GM12878 (cell line): Measurements from ENCODE around the gene ZNF559.

Source experiments
- SUZ12 ChIP-seq: fragments of 200-600 bp; sonication (generic); IDR thresholded peaks from one replicate; pipeline ENCODE4 v1.6.1; 2018; ENCODE audit warnings: antibody characterized with exemption, mild to moderate bottlenecking; ENCODE audit not compliant: unreplicated experiment
- TF ChIP-seq, protein P1 (sequence below): fragments of 450-650 bp; IDR thresholded peaks from 2 replicates; pipeline ENCODE4 v1.6.1; 2018; ENCODE audit warnings: borderline replicate concordance, mild to moderate bottlenecking; ENCODE audit not compliant: partially characterized antibody
- TF ChIP-seq, protein P2 (sequence below): fragments of 450-650 bp; formaldehyde crosslinking; IDR thresholded peaks from 2 replicates; pipeline ENCODE4 v1.5.0; 2022; ENCODE audit warnings: mild to moderate bottlenecking, missing genetic modification characterization
- TF ChIP-seq, protein P3 (sequence below), 3 experiments: IDR thresholded peaks in 2 of 3; conservative IDR thresholded peaks in 1 of 3; 2 replicates each; pipeline ENCODE4 v1.5.1; 2011; ENCODE audit warnings: low read depth in 3 of 3, low read length in 3 of 3, mild to moderate bottlenecking in 3 of 3, control low read depth in 2 of 3, moderate library complexity in 2 of 3, inconsistent platforms in 1 of 3, mixed read lengths in 1 of 3; ENCODE audit not compliant: control insufficient read depth in 2 of 3, insufficient read depth in 1 of 3; ENCODE audit errors: extremely low read depth in 1 of 3

DNA sequence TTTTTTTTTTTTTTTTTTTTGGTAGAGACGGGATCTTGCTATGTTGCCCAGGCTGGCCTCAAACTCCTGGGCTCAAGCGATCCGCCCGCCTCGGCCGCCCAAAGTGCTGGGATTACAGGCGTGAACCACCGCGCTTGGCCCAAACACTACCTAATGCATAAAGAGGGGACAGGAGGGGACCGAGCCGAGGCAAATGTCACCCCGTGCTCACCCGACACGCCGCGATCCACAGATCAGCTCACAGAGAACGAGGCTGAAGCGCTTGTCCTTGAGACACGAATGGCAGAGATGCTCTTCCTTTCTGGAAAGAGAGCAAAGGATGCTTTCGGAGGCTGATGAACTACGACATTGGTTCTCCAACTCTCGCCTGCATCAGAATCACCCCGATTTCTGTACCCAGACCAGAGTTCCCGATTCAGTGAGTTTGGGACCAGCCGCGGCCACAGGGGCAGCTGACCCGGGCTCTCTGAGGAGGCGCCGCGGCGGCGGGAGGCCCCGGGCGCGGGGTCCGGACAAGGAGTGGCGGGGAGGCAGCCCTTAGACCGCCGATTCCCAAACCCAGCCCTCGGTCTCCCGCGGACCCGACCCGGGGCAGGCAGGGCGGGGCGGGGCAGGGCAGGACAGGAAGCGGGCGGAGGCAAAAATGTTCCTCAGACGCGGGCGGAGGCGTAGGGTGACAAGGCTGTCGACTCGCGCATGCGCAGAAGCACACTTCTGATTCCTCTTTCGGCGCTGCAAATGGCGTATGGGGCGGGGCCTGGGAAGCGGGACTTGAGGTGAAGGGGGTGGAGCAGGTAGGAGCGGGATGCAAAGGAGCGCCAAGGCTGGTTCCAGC, 14.6 kb upstream of the ZNF559 start, which contains the start of gene ZNF699:
- TF ChIP-seq, protein P1, sequence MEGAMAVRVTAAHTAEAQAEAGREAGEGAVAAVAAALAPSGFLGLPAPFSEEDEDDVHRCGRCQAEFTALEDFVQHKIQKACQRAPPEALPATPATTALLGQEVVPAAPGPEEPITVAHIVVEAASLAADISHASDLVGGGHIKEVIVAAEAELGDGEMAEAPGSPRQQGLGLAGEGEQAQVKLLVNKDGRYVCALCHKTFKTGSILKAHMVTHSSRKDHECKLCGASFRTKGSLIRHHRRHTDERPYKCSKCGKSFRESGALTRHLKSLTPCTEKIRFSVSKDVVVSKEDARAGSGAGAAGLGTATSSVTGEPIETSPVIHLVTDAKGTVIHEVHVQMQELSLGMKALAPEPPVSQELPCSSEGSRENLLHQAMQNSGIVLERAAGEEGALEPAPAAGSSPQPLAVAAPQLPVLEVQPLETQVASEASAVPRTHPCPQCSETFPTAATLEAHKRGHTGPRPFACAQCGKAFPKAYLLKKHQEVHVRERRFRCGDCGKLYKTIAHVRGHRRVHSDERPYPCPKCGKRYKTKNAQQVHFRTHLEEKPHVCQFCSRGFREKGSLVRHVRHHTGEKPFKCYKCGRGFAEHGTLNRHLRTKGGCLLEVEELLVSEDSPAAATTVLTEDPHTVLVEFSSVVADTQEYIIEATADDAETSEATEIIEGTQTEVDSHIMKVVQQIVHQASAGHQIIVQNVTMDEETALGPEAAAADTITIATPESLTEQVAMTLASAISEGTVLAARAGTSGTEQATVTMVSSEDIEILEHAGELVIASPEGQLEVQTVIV = no peak
- TF ChIP-seq, protein P2, sequence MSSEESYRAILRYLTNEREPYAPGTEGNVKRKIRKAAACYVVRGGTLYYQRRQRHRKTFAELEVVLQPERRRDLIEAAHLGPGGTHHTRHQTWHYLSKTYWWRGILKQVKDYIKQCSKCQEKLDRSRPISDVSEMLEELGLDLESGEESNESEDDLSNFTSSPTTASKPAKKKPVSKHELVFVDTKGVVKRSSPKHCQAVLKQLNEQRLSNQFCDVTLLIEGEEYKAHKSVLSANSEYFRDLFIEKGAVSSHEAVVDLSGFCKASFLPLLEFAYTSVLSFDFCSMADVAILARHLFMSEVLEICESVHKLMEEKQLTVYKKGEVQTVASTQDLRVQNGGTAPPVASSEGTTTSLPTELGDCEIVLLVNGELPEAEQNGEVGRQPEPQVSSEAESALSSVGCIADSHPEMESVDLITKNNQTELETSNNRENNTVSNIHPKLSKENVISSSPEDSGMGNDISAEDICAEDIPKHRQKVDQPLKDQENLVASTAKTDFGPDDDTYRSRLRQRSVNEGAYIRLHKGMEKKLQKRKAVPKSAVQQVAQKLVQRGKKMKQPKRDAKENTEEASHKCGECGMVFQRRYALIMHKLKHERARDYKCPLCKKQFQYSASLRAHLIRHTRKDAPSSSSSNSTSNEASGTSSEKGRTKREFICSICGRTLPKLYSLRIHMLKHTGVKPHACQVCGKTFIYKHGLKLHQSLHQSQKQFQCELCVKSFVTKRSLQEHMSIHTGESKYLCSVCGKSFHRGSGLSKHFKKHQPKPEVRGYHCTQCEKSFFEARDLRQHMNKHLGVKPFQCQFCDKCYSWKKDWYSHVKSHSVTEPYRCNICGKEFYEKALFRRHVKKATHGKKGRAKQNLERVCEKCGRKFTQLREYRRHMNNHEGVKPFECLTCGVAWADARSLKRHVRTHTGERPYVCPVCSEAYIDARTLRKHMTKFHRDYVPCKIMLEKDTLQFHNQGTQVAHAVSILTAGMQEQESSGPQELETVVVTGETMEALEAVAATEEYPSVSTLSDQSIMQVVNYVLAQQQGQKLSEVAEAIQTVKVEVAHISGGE (CRISPR knock-in tag) = no peak
- no peak for TF ChIP-seq SUZ12
- TF ChIP-seq, protein P3, sequence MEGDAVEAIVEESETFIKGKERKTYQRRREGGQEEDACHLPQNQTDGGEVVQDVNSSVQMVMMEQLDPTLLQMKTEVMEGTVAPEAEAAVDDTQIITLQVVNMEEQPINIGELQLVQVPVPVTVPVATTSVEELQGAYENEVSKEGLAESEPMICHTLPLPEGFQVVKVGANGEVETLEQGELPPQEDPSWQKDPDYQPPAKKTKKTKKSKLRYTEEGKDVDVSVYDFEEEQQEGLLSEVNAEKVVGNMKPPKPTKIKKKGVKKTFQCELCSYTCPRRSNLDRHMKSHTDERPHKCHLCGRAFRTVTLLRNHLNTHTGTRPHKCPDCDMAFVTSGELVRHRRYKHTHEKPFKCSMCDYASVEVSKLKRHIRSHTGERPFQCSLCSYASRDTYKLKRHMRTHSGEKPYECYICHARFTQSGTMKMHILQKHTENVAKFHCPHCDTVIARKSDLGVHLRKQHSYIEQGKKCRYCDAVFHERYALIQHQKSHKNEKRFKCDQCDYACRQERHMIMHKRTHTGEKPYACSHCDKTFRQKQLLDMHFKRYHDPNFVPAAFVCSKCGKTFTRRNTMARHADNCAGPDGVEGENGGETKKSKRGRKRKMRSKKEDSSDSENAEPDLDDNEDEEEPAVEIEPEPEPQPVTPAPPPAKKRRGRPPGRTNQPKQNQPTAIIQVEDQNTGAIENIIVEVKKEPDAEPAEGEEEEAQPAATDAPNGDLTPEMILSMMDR (IDR thresholded peaks at IDR 0.05 in 2 of 3, conservative IDR thresholded peaks at IDR 0.05 in 1 of 3; ENCODE audit: control insufficient read depth in 2 of 3, extremely low read depth in 1 of 3, insufficient read depth in 1 of 3, low read depth in 3 of 3, low read length in 3 of 3) = no peak
